Transverse colon (tissue), 4 donors: ENCODE results near the gene KIF16B.

ENCODE experiments used
- CTCF ChIP-seq, 5 experiments: fragments of 200-600 bp in 3 of 5; fragments of 450-650 bp in 2 of 5; sonication (generic) in 3 of 5; IDR thresholded peaks; 1 replicate in 2 of 5; 2 replicates in 3 of 5; pipeline ENCODE4 v1.5.1; 2016 to 2017; ENCODE audit warnings: antibody characterized with exemption in 5 of 5, inconsistent platforms in 3 of 5, mild to moderate bottlenecking in 2 of 5, moderate library complexity in 1 of 5
- POLR2A ChIP-seq: fragments of 450-650 bp; IDR thresholded peaks from one replicate; pipeline ENCODE4 v1.6.1; 2016; ENCODE audit warnings: antibody characterized with exemption, mild to moderate bottlenecking, moderate library complexity
- POLR2AphosphoS5 ChIP-seq, 3 donors: sonication (generic); formaldehyde crosslinking; IDR thresholded peaks; one replicate each; pipeline ENCODE4 v1.6.1; 2016; ENCODE audit warnings: antibody characterized with exemption in 3 of 3

- TF ChIP-seq POLR2A, result no peak
- TF ChIP-seq CTCF (IDR thresholded peaks at IDR 0.05), result no peak
- no peak for TF ChIP-seq POLR2AphosphoS5 (IDR thresholded peaks at IDR 0.05)
Measured at GRCh38 chr20:16415071-16416053, 157.9 kb downstream of the KIF16B start.
